Tongue (tissue), 2 donors: Measurements from ENCODE around the gene OXT. TPM values are rescaled to one million over a fixed set of nuclear protein-coding genes. Genes with fewer than 3 reads are reported as not detected.
A peak's percentile ranks its signal among the peaks of the same experiment; 100 is the strongest.
"Not testable (repeated sequence)": the region's sequence is repeated elsewhere in the genome, so short reads cannot be mapped to it uniquely, and the experiment has no call there.

ENCODE experiments used
- DNase-seq: peaks from one replicate; pipeline ENCODE4 v3.0.0-alpha.2; 2015
- total RNA-seq: library from RNA; depleted of rRNA; stranded (reverse); fragments of >200 nt; gene quantifications from one replicate; pipeline ENCODE4 v1.2.3, GENCODE V29; 2014

The OXT gene
- total RNA-seq, 1 donor from 2014 or later, result not detected

DNA sequence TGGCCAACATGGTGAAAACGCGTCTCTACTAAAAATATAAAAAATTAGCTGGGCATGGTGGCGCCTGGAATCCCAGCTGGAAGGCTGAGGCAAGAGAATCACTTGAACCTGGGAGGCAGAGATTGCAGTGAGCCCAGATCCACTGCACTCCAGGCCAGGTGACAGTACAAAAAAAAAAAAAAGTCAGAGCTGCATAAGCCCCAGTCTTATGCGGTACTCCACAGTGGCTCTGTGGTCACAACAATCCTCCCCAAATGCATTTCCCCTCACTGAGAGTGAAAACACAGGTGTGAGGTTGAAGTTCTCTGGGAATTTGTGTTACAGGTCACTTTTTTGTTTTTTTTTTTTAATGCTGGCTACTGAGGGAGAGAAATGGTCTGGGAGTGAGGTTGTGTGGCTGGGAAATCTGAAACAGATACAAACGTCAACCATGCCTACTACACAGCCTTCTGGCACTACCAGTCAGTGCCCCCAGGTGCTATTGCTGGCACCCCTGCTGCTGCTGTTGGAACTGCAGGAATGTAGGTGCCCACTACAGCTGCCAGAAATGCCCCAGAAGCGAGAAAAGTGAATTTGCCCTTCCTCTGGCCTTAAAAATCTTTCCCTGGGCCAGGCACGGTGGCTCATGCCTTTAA, 19.9 kb upstream of the OXT start:
- DNase-seq, result no peak

GRCh38 chr20:3059489-3059888, 11.9 kb upstream of the OXT start:
- DNase-seq, result no peak

GRCh38 chr20:3064119-3064518, 7.3 kb upstream of the OXT start:
- not testable (repeated sequence) for DNase-seq

DNA sequence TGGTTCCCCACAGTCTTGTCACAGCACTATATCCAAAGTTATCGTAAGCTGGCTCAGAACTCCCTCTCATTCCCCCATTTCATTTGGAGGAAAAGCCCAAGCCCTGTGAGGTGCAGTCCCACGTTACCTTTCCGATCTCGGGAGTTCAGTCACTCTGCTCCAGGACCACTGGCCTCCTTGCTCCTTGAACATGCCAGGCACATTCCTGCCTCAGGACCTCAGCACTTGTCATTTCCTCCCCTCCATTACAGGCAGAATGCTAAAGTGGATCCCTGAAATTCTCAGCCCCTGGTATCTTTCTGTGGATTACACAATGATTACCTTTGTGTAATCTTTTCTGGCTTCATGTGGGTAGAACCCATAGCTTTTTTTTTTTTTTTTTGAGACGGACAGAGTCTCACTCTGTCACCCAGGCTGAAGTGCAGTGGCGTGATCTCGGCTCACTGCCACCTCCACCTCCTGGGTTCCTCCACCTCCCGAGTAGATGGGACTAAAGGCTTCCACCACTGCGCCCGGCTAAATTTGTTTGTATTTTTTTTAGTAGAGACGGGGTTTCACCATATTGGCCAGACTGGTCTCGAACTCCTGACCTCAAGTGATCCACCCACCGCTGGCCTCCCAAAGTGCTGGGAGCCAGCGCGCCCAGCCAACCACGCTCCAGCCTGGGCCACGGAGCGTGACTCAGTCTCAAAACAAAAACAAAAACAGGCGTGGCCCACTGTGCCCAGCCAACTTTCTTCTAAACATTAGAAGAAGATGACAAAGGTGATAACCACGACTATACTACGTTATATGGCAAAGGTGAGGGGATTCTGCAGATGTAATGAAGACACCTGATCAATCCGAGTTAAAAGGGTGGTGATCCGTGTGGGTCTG, 4.0 kb upstream of the OXT start:
- DNase-seq, result no peak

DNA sequence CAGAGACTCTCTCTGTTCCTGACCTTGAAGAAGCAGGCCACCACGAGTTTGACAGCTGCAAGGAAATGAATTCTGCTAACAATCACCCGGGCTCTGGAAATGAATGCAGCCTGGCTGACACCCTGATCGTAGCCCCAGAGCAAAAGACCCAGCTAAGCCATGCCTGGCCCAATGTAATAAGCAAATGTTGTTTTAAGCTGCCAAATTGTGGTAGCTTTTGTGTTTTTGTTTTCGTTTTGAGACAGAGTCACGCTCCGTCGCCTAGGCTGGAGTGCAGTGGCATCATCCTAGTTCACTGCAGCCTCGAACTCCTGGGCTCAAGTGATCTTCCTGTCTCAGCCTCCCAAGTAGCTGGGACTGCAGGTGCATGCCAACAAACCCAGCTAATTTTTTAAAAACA, 3.3 kb upstream of the OXT start:
- no peak for DNase-seq

DNA sequence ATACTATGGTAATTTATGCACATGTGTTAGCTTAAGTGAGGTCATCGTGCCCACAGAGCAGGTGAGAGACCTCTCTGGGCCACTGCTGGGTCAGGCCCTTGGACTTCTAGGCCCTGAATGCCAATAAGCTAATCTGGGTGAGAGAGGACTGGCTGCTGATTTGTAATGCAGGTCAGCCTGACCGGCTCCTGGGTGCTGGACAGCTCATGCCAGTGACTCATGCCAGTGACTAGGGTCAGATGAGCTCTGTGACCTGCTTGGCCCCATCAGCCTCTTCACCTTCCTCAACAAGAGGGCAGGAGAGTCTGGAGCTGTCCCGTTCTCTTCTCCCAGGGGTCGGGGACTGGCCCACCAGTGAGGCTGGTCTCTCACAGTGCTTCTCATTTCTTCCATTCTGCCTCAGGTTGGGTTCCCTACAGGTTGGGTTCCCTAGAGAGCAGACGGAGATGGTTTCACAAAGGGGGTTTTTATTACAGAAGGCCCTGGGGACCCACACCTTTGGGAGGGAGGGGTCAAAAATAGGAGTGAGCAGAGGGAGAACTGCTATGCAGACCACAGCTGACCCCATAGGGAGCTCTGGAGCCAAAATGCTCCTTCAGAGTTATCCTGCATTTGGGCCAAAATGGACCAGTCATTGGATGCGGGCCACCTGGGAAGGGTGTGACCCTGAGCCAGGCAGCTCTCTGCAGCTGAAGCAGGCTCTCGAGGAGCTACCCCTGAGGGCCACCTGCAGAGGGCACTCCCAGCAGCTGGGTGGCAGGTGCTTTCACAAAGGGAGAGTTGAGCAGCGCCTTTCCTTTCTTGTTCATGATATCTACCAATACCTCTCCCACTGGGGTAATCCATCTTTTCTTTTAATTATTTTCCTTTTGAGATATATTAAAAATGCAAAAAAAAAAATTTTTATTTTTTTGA, 2.2 kb upstream of the OXT start:
- no peak for DNase-seq

- DNase-seq, result no peak
These were observed 695 bp upstream of the OXT start for GRCh38 chr20:3070725-3071124.

- no peak for DNase-seq
These were observed 182 bp upstream of the OXT start for GRCh38 chr20:3071266-3071609.

DNA sequence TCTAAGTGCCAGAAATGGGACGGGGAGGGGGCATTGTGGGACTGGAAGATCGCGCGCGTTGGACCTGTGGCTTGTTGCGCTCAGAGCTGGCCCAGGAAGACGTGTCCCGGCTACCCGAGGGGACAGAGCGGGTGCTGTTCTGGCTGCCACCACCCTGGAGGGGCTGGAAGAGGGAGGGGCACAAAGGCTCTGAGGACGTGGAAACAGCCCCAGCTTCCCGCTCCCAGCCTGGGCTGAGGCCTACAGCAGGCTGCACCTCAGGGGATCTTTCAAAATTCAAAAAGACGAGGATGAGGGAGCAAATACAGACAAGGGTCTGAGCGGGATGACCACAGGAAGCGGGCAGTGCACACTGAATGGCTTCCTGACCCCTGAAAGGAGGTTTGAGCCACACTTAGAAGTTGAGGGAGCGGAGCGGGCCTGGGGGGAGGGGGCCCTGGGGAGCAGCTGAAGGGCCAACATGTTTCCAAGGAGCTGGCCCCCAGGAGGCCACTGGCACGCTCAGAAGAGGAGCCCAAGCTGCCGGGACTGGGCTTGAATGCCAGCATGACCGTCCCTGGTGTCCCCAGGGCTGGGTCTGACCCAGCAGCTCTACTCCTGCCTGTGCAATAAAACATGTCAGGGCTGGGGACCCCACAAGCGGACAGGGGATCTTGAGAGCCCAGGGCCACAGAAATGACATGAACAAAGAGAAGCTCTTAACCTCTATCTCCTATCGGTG, 1.3 kb downstream of the OXT start:
- DNase-seq, result no peak

DNA sequence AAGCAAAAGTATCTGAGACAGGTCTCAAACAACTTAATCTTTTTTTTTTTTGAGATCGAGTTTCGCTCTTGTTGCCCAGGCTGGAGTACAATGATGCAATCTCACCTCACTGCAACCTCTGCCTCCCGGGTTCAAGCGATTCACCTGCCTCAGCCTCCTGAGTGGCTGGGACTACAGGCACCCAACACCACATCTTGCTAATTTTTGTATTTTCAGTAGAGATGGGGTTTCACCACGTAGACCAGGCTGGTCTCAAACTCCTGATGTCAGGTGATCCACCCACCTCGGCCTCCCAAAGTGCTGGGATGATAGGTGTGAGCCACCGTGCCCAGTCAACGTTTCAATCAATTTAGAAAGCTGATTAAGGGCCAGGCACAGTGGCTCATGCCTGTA, 1.8 kb downstream of the OXT start:
- DNase-seq, result not testable (repeated sequence)

DNA sequence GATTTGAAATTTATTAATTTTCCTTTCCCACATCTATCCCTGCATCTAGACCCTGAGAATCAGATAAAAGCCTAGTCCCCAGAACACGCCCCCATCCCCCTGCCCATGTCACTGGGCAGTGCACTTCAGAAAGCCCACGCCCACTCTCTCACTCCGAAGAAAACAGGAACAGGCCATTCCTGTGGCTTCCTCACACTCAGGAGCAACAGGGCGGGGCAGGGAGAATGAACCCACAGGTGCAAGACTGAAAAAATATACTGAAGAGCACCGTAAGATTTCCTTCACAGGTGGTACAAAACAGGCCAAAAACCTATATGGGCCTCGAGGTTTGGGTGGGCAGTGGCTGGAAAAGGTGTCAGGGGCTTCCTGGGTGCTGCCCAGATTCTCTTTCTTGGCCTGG, 3.4 kb downstream of the OXT start:
- DNase-seq, result no peak

DNA sequence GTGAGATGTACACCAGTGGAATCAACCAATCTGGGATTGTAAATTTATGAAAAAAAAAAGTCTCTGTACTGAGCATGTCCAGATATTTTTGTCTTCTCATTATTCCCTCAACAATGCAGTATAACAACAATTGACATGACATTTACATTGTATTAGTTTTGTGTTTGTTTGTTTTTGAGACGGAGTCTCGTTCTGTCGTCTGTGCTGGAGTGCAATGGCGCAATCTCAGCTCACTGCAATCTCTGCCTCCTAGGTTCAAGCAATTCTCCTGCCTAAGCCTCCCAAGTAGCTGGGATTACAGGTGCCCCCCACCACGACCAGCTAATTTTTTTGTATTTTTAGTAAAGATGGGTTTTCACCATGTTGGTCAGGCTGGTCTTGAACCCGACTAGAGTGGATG, 3.9 kb downstream of the OXT start:
- DNase-seq, result not testable (repeated sequence)

DNA sequence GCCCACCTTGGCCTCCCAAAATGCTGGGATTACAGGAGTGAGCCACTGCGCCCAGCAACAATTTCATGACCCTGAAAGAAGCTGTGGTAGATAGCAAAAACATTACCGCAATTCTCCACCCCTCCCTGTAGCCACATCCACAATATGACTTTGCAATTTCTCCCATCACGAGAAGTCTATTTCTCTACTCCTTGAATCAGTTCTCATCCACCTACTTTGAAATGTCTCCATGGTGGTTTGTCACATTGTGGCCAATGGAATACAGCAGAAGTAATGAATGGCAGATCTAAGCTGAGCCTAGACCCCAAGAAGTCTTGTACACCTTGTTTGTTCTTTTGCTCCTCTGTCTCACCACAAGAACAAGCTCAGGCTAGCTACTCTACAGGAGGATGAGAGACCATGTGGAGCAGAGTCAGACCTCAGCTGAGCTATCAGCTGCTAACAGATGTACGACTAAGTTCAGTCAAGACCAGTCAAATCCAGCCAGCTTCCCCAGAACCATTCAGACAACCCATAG, 6.3 kb downstream of the OXT start:
- no peak for DNase-seq

- no peak for DNase-seq
These were observed 9.5 kb downstream of the OXT start for GRCh38 chr20:3080939-3081388.

GRCh38 chr20:3081641-3082040, 10.2 kb downstream of the OXT start:
- DNase-seq, result no peak

GRCh38 chr20:3082306-3082951, 11.0 kb downstream of the OXT start:
- DNase-seq, result peak; percentile 14

- DNase-seq, result no peak
These were observed 11.8 kb downstream of the OXT start for GRCh38 chr20:3082955-3083952.

GRCh38 chr20:3084283-3084985, 13.0 kb downstream of the OXT start, which contains the start of gene AVP:
Gene AVP (minus strand): TSS chr20:3084724. CDS start chr20:3084674, 50 bp downstream.
- no peak for DNase-seq

DNA sequence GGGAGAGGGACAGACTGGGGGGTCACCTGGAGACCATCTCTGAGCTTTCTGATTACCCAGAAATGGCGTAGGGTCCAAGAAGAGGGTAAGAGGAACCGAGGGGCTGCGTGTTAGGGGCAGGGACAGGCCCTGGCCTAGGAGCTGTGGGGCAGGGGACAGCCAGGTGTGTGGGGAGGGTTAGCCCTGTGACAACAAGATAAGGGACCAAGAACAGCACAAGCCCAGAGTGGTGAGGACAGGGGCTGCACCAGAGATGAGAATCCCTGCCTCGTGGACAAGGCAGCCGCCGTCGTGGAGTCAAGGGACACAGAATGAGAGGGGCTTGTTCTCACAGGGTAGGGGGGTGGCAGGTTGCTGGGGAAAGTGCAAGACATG, 13.6 kb downstream of the OXT start:
- no peak for DNase-seq
